Hematopoietic multipotent progenitor cell treated with erythropoietin and hydrocortisone succinate and interleukin-3 and kit ligand, for 8 days (in vitro differentiated cells): ENCODE data around the gene PGRMC2.
"Not testable (repeated sequence)": the region's sequence is repeated elsewhere in the genome, so short reads cannot be mapped to it uniquely, and the experiment has no call there.

ENCODE experiments used
- DNase-seq: peaks from one replicate; pipeline ENCODE4 v3.0.0-alpha.2; 2015

Gene PGRMC2

GRCh38 chr4:128265550-128265949, 22.1 kb downstream of the PGRMC2 start:
- DNase-seq, result not testable (repeated sequence)

- not testable (repeated sequence) for DNase-seq
Observed at GRCh38 chr4:128259889-128260288, 27.7 kb downstream of the PGRMC2 start.

GRCh38 chr4:128258166-128258565, 29.4 kb downstream of the PGRMC2 start:
- not testable (repeated sequence) for DNase-seq

GRCh38 chr4:128256539-128256938, 31.1 kb downstream of the PGRMC2 start:
- DNase-seq, result no peak

- no peak for DNase-seq
Observed at GRCh38 chr4:128255906-128256305, 31.7 kb downstream of the PGRMC2 start.

GRCh38 chr4:128249787-128250668, 37.6 kb downstream of the PGRMC2 start:
- DNase-seq, result no peak

GRCh38 chr4:128247906-128248305, 39.7 kb downstream of the PGRMC2 start:
- no peak for DNase-seq

- not testable (repeated sequence) for DNase-seq
Observed at GRCh38 chr4:128245391-128245790, 42.2 kb downstream of the PGRMC2 start.

GRCh38 chr4:128244379-128244778, 43.2 kb downstream of the PGRMC2 start:
- no peak for DNase-seq

- DNase-seq, result no peak
Observed at GRCh38 chr4:128242601-128243000, 45.0 kb downstream of the PGRMC2 start.

GRCh38 chr4:128241981-128242380, 45.6 kb downstream of the PGRMC2 start:
- DNase-seq, result no peak

- no peak for DNase-seq
Observed at GRCh38 chr4:128241425-128241913, 46.1 kb downstream of the PGRMC2 start.

- no peak for DNase-seq
Observed at GRCh38 chr4:128241019-128241418, 46.6 kb downstream of the PGRMC2 start.

GRCh38 chr4:128234836-128235235, 52.8 kb downstream of the PGRMC2 start:
- no peak for DNase-seq

GRCh38 chr4:128232719-128233118, 54.9 kb downstream of the PGRMC2 start:
- no peak for DNase-seq

- DNase-seq, result no peak
Observed at GRCh38 chr4:128228845-128229795, 58.5 kb downstream of the PGRMC2 start.

- DNase-seq, result no peak
Observed at GRCh38 chr4:128227991-128228571, 59.5 kb downstream of the PGRMC2 start.

- no peak for DNase-seq
Observed at GRCh38 chr4:128225148-128225547, 62.5 kb downstream of the PGRMC2 start.

- no peak for DNase-seq
Observed at GRCh38 chr4:128221586-128221985, 66.0 kb downstream of the PGRMC2 start.

GRCh38 chr4:128220286-128221235, 67.1 kb downstream of the PGRMC2 start:
- DNase-seq, result peak; percentile 72
